Measurements from ENCODE around the gene DEPDC1.

DNA sequence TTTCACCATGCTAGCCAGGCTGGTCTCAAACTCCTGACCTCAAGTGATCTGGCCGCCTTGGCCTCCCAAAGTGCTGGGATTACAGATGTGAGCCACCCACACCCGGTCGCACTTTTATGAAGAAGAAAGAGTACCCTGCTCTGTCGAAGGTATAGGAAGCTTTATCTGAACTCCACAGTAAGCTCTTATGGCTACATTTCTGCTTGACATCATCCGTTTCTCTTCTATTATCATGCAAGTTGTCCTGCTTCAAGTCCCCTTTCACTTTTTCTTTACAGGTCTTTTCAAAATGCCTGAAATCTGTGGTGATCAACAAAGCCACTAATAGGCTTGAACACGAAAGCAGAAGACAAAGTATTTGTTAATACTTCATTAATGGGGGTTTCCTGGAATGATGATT is 51.2 kb downstream of the DEPDC1 start:
- TF ChIP-seq POLR2A (IDR thresholded peaks at IDR 0.05): no peak
- TF ChIP-seq, protein P1, sequence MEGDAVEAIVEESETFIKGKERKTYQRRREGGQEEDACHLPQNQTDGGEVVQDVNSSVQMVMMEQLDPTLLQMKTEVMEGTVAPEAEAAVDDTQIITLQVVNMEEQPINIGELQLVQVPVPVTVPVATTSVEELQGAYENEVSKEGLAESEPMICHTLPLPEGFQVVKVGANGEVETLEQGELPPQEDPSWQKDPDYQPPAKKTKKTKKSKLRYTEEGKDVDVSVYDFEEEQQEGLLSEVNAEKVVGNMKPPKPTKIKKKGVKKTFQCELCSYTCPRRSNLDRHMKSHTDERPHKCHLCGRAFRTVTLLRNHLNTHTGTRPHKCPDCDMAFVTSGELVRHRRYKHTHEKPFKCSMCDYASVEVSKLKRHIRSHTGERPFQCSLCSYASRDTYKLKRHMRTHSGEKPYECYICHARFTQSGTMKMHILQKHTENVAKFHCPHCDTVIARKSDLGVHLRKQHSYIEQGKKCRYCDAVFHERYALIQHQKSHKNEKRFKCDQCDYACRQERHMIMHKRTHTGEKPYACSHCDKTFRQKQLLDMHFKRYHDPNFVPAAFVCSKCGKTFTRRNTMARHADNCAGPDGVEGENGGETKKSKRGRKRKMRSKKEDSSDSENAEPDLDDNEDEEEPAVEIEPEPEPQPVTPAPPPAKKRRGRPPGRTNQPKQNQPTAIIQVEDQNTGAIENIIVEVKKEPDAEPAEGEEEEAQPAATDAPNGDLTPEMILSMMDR (IDR thresholded peaks at IDR 0.05 in 4 of 5, conservative IDR thresholded peaks at IDR 0.05 in 1 of 5): no peak

Data from gastrocnemius medialis (tissue), 4 donors.